NCI-H510A treated with DMSO at 0.1 percent for 48 hours (cell line): ENCODE measurements around the gene OR8B2.
"Not testable (repeated sequence)": the region's sequence is repeated elsewhere in the genome, so short reads cannot be mapped to it uniquely, and the experiment has no call there.

Experiments used
- DNase-seq: peaks from one replicate; lab custom pipeline; 2025; lab: John Stamatoyannopoulos, UW

The OR8B2 gene, protein sequence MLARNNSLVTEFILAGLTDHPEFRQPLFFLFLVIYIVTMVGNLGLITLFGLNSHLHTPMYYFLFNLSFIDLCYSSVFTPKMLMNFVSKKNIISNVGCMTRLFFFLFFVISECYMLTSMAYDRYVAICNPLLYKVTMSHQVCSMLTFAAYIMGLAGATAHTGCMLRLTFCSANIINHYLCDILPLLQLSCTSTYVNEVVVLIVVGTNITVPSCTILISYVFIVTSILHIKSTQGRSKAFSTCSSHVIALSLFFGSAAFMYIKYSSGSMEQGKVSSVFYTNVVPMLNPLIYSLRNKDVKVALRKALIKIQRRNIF

DNA sequence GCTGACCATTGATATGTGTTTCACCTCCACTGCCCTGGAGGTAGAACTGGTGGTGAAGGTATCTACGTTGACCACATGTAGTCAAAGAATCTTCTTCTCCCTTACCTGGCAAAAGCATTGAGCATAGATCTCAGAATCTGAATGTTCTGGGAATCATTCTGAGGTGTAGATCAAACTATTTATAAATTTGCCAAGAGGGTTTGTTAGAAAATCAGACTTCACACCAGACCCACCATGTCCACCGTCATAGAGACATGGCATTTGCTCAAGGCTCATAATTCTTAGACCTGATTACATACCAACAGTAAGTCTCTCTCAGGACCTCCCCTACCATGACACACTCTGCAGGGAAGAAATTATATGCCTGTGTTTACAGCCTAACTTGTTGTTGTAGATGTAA is at the start of gene OR8B2:
Gene OR8B2, minus strand, starts transcription at position 101 of the 400 bp plus-strand sequence. CDS start 1,156 bp downstream, outside the sequence.
- no peak for DNase-seq

- DNase-seq, result no peak
Observed at GRCh38 chr11:124429599-124429998, 45.3 kb upstream of the OR8B2 start.

DNA sequence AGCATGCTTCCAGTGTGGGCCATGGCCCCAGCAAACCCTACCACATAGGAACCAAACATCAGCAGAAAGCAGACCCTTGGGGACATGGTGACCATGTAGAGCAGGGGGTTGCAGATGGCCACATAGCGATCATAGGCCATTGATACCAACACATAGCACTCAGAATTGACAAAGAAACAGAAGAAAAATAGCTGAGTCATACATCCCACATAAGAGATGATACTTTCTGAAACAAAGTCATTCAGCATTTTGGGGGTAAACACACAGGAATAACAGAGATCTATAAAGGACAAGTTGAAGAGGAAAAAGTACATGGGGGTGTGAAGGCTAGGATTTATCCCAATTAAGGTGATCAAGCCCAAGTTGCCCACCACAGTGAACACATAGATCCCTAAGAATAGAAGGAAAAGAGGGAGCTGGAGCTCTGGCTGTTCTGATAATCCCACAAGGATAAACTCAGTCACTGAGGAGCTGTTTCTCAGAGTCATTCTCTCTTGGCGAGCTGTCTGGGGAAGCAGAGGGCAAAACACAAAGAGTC is 40.2 kb upstream of the OR8B2 start, which contains the start of gene OR8B4:
Gene OR8B4, minus strand, starts transcription at position 488 of the 538 bp plus-strand sequence. Its CDS starts 0 bp downstream, at position 488.
- no peak for DNase-seq

- DNase-seq, result no peak
Observed at GRCh38 chr11:124421043-124421442, 36.7 kb upstream of the OR8B2 start.

DNA sequence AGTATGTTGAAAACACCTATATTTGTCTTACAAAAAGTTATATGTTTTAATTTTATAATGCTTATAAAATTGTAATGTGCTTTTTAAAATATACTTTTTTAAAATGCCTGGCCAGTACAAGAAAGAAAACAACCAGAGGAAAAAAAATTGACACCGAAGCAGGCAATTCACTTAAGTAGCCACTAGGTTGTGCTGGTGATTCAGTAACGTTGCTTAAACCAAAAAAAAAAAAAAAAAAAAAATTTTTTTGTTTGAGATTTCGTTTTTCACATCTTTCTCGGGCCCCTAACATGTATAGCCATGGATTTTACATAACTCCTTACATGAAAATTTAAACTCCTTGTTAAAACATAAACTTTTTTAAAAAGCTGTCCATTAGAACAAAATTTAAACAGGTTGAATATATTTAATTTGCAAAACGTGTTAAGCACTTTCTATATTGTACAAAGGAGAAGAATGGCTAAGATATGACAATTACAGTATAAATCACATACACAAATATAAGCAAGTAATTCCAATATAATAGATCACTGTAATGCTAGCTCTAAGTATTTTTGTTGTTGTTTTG is 31.1 kb upstream of the OR8B2 start:
- DNase-seq, result peak; percentile 33

GRCh38 chr11:124409906-124410305 is 25.6 kb upstream of the OR8B2 start:
- no peak for DNase-seq

- no peak for DNase-seq
Observed at GRCh38 chr11:124405581-124405980, 21.3 kb upstream of the OR8B2 start.

- DNase-seq, result not testable (repeated sequence)
Observed at GRCh38 chr11:124403186-124403585, 18.9 kb upstream of the OR8B2 start.

DNA sequence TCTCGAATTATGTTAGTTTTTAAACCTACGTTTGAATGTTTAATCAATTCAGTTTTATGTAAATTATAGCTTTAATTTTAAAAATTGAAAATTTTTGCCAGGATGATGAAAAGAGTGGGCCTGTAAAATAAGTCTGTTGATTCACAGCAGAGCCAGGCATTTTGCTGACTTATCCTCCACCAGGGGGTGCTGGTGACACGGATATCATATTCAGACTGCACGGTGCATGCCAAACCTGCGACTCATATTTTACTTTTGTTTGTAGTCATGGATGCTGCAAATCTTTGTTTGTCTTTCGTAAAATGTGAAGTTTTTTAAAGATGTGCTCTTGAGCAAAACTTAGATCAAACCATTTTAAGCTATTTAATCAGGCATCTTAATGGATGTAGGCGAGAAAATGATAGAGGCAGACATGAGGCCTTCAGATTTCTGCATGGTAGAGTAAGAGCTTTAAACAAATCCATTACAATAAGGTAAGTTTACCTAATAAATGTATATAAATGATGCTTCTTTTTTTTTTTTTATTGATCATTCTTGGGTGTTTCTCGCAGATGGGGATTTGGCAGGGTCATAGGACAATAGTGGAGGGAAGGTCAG is 18.1 kb upstream of the OR8B2 start:
- no peak for DNase-seq

DNA sequence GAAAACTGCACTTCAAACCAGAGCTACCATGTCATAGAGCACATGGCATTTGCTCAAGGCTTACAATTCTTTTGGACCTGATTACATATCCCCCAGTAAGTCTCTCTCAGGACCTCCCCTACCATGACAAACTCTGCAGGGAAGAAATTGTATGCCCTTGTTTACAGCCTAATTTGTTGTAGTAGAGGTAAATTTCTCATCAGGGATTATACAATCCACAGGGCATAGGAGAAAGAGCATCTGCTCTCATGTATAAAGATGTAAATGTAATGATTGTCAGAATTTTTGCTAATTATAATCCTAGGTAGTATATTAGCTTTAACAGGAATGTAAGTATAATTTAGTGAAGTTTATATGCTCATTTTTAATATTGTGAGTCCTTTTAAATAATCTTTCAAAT is 14.6 kb upstream of the OR8B2 start, which contains the start of gene OR8B3:
Gene OR8B3, minus strand, starts transcription at position 101 of the 400 bp plus-strand sequence. CDS start 1,673 bp downstream, outside the sequence.
- DNase-seq, result no peak

GRCh38 chr11:124396847-124397246 is 12.5 kb upstream of the OR8B2 start:
- not testable (repeated sequence) for DNase-seq

- no peak for DNase-seq
Observed at GRCh38 chr11:124394408-124394807, 10.1 kb upstream of the OR8B2 start.

- not testable (repeated sequence) for DNase-seq
Observed at GRCh38 chr11:124382857-124383256, 1.4 kb downstream of the OR8B2 start.

- DNase-seq, result no peak
Observed at GRCh38 chr11:124380585-124380984, 3.7 kb downstream of the OR8B2 start.

DNA sequence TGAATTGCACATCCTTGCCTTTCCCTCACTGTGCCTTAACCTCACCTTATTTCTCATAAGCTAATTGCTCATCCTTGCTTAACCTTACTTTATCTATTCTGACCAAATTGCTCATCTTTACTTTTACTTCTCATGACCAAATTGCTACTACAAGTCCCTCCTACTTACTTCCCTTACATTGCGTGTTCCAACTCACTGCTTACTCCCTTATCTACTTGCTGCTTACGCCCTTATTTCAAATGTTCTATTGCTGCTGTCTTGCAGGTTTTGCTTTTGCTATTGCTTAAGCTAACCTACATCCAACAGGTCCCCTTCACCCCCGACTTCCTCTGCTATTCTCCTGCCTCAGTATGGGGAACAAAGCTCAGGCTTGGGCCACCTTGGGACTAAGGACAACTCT is 8.0 kb downstream of the OR8B2 start:
- no peak for DNase-seq

DNA sequence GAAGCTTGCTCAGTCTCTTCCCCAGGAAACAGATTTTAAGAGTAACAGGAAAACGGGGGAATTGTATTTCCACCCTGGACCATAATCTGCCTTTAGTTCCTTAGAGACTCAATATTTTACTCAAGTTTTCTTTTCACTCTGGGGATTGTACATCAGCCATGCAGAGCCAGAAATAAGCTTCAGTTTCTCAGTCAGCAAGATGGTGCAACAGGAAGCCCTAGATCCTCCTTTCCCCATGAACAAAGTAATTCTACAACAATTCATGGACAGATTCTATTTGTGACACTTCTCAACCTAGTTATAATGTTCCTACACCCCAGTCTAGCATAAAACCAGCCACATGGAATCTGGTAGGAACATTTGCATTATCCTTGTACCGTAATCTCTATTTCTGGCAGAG is 24.7 kb downstream of the OR8B2 start:
- no peak for DNase-seq

DNA sequence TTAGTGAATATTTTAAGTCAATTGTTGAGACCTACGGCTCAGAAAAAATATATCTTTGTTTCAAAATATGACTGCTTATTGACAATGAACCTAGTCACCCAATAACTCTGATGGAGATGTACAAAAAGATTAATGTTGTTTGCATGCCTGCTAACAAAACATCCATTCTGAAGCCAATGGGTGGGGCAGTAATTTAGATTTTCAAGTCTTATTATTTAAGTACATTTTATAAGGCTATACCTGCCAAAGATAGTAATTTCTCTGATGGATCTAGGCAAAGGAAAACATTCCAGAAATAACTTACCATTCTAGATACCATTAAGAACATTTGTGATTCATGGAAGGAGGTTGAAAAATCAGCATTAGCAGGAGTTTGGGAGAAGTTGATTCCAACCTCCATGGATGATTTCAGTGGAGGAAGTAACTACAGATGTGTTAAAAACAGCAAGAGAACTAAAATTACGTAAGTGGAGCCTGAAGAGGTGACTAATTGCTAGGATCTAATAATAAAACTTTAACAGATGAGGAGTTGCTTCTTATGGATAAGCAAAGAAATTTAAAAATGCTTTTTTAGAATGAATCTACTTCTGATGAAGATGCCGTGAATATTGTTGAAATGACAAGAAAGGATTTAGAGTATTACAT is 37.9 kb downstream of the OR8B2 start:
- no peak for DNase-seq

DNA sequence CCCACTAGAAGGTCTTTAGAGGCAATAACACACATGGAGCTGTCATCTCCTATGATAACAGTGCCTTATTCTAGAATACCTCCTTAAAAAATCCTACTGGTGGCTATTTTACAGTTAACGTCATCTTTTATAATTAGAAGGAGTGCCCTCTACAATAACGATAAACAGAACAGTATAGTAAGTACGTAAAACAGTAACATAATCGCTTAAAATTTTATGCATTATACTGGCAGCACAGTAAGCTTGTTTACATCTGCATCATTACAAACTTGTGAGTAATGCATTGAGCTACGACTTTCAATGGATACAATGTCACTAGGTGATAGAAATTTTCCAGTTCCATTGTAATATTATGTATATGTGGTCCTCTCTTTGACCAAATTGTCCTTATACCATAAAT is 40.0 kb downstream of the OR8B2 start:
- DNase-seq, result no peak

DNA sequence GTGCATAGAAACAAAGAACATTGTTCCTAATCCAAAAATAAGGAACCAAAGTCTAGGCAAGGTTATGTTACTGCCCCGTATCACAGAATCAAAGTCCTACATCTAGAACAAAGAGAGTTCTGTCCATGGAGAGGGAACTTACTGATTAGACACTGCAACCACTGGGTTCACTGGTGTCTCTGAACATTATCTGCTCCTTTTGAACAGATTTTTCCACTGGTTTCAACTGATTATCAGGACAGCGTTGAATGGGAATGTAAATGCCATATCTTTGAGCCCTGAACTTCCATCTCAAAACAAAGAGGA is 44.2 kb downstream of the OR8B2 start:
- DNase-seq, result no peak

DNA sequence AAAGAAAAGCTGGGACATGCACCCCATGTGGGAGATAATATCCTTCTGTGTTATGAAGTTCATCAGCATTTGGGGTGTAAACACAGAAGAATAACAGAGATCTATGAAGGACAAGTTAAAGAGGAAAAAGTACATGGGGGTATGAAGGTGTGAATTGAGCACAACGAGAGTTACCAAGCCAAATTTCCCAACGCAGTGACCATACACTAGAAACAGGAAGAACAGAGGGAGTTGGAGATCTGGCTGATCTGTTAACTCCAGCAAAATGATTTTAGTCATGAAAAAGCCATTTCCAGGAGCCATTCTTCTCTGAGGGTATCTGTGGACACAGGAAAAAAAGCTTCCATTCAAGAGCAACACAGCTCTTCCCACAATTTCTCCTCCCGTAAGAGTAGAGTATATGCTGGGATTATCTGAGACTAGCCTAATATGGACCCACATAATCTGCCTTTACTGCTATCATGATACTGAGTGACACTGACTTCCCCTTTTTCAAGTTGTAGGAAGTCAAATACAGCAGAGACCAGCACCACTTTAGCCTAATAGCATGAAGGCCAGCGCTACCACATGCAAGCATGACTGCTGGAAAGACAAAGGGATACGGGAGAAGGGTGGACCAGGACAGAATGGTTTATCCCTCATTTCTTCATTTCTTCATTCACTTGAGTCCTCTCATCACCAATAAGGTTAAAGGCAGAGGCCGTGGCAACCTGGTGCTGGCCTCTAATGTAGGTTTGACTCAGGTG is 44.7 kb downstream of the OR8B2 start:
- DNase-seq, result no peak
